Ovary (tissue), 9 donors: Measurements from ENCODE around the gene MYBL2. TPM values are rescaled to one million over a fixed set of nuclear protein-coding genes. Genes with fewer than 3 reads are reported as not detected.

Experiments used
- DNase-seq, 5 donors: peaks; one replicate each; pipeline ENCODE4 v3.0.0-alpha.2; 2019 to 2020
- H3K27ac ChIP-seq, 2 donors: fragments of 200-600 bp; one replicate each; pipeline versions ENCODE4 v1.5.1 to v1.8.0; 2019 to 2022
- H3K27me3 ChIP-seq: fragments of 200-600 bp; one replicate; pipeline ENCODE4 v1.8.0; 2022
- H3K36me3 ChIP-seq: fragments of 200-600 bp; sonication (generic); one replicate; pipeline ENCODE4 v1.5.1; 2019
- H3K4me1 ChIP-seq: one replicate; pipeline ENCODE4 v1.8.1; 2013; ENCODE audit warnings: mild to moderate bottlenecking, moderate library complexity; ENCODE audit not compliant: insufficient read depth
- H3K4me3 ChIP-seq: fragments of 200-600 bp; sonication (generic); one replicate; pipeline ENCODE4 v1.5.1; 2017
- H3K9me3 ChIP-seq, 2 donors: fragments of 200-600 bp in 1 of 2; sonication (generic) in 1 of 2; one replicate each; pipeline versions ENCODE4 v1.5.1 to v1.8.1; 2013 to 2019; ENCODE audit warnings: mild to moderate bottlenecking in 1 of 2, moderate library complexity in 1 of 2
- EP300 ChIP-seq: sonication (generic); formaldehyde crosslinking; IDR thresholded peaks from one replicate; pipeline ENCODE4 v1.6.1; 2017; ENCODE audit warnings: antibody characterized with exemption
- POLR2A ChIP-seq: fragments of 450-650 bp; IDR thresholded peaks from one replicate; pipeline ENCODE4 v1.6.1; 2017; ENCODE audit warnings: antibody characterized with exemption, mild to moderate bottlenecking, moderate library complexity
- WGBS, 3 donors: extraction: QIAGEN DNeasy Blood & Tissue Kit in 1 of 3; methylation state at CpG; one replicate each; pipeline versions ENCODE4 v1.1.5 to v1.1.7; 2013 to 2017; 5-methylcytosine and 5-hydroxymethylcytosine counted together
- intact Hi-C, 4 donors: fragments of 100-400 bp; cut with DNase I; formaldehyde crosslinking; loops; one replicate each; pipeline versions ENCODE4 v1.11.0 to v1.15.1; 2022 to 2023
- polyA plus RNA-seq, 2 donors: library from polyadenylated mRNA; stranded (reverse); fragments of 200-250 nt in 1 of 2; fragments of 350-450 nt in 1 of 2; fragmentation: Illumina TruSeq in 1 of 2; extraction: RNeasy Lipid Tissue Mini Kit (QIAGEN cat#74804) in 1 of 2; gene quantifications; one replicate each; pipeline ENCODE4 v1.2.3, GENCODE V29; 2013 to 2014
- total RNA-seq, 7 donors: library from RNA; depleted of rRNA in 2 of 7; stranded (reverse); fragments of >200 nt in 2 of 7; fragmentation: NEBNext Ultra II Directional in 3 of 7; extraction: Animal tissue kit (Norgen Biotek cat#: 25700) in 3 of 7; gene quantifications; one replicate each; pipeline versions ENCODE4 v1.1.0 to v1.2.4, GENCODE V29; 2016 to 2023
- TF ChIP-seq, protein P1 (sequence below), 3 donors: fragments of 450-650 bp in 2 of 3; fragments of 200-600 bp in 1 of 3; IDR thresholded peaks; one replicate each; pipeline versions ENCODE4 v1.5.1 to v1.8.0; 2016 to 2022; ENCODE audit warnings: antibody characterized with exemption in 3 of 3, mild to moderate bottlenecking in 1 of 3
- donor health status: DM: no; HTN: no; CAD: no; lungs with moderate emphysema.
- donor health status: DM: no; HTN: no; CAD: no.
- donor health status: Bipolar disorder and iron deficiency.
- donor health status: DM: yes; HTN: yes; CAD: no.
- donor health status: DM: no; HTN: no; CAD: no.
- donor health status: DM: yes; HTN: yes; CAD: no.

The MYBL2 gene
- total and polyA plus RNA-seq, 9 donors, result 0.11 to 1.6 (median 0.87) TPM; not detected in 3

DNA sequence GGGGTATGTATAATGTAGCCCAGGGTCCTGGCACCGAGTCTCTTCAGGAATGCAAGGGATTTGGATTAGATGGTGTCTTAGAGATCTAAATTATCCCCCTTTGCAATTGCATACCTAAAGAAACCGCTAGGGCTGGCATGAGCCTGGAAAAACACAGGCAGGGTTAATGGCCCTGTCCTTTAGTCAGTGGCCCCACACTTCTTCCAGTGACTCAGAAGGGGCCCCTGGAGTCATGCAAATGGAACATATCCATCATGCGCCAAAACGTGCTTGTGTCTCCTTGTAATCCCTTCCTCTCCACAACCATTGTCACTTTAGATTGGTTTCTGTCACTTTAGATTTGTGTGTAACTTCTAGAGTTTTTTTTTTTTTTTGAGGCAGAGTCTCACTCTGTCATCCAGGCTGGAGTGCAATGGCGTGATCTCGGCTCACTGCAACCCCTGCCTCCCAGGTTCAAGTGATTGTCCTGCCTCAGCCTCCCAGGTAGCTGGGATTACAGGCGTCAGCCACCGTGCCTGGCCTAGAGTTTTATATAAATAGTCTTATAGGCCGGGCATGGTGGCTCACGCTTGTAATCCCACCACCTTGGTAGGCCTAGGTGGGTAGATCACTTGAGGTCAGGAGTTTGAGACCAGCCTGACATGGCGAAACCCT lies 8.7 kb upstream of the MYBL2 start:
- no peaks in the 10 kb centered on the region for H3K27me3 ChIP-seq
- no peaks in the 10 kb centered on the region for H3K9me3 ChIP-seq
- H3K27ac ChIP-seq, result no peak overlapping the region
- intact Hi-C loops, result no loop called here
- H3K4me3 ChIP-seq, result no peak overlapping the region
- 74 to 75% (median 75%) methylated on average over 11 of the region's 11 CpGs for WGBS, 3 donors
- TF ChIP-seq EP300 (no peak), POLR2A (no peak)
- TF ChIP-seq, protein P1, sequence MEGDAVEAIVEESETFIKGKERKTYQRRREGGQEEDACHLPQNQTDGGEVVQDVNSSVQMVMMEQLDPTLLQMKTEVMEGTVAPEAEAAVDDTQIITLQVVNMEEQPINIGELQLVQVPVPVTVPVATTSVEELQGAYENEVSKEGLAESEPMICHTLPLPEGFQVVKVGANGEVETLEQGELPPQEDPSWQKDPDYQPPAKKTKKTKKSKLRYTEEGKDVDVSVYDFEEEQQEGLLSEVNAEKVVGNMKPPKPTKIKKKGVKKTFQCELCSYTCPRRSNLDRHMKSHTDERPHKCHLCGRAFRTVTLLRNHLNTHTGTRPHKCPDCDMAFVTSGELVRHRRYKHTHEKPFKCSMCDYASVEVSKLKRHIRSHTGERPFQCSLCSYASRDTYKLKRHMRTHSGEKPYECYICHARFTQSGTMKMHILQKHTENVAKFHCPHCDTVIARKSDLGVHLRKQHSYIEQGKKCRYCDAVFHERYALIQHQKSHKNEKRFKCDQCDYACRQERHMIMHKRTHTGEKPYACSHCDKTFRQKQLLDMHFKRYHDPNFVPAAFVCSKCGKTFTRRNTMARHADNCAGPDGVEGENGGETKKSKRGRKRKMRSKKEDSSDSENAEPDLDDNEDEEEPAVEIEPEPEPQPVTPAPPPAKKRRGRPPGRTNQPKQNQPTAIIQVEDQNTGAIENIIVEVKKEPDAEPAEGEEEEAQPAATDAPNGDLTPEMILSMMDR (IDR thresholded peaks at IDR 0.05), result no peak
- no peaks in the 10 kb centered on the region for H3K36me3 ChIP-seq
- no peak for DNase-seq
- H3K4me1 ChIP-seq, result no peaks in the 10 kb centered on the region

- 82 to 85% (median 85%) methylated on average over 6 of the region's 6 CpGs for WGBS, 3 donors
- H3K36me3 ChIP-seq, result no peaks in the 10 kb centered on the region
- TF ChIP-seq, protein P1 (IDR thresholded peaks at IDR 0.05), result no peak
- TF ChIP-seq POLR2A (no peak), EP300 (no peak)
- H3K4me1 ChIP-seq, result no peaks in the 10 kb centered on the region
- no peak for DNase-seq
- intact Hi-C loops, result no loop called here
- no peaks in the 10 kb centered on the region for H3K9me3 ChIP-seq
- no peaks in the 10 kb centered on the region for H3K27me3 ChIP-seq
- H3K4me3 ChIP-seq, result no peak overlapping the region
- H3K27ac ChIP-seq, result no peak overlapping the region
Observed at GRCh38 chr20:43658723-43659419, 8.0 kb upstream of the MYBL2 start.

DNA sequence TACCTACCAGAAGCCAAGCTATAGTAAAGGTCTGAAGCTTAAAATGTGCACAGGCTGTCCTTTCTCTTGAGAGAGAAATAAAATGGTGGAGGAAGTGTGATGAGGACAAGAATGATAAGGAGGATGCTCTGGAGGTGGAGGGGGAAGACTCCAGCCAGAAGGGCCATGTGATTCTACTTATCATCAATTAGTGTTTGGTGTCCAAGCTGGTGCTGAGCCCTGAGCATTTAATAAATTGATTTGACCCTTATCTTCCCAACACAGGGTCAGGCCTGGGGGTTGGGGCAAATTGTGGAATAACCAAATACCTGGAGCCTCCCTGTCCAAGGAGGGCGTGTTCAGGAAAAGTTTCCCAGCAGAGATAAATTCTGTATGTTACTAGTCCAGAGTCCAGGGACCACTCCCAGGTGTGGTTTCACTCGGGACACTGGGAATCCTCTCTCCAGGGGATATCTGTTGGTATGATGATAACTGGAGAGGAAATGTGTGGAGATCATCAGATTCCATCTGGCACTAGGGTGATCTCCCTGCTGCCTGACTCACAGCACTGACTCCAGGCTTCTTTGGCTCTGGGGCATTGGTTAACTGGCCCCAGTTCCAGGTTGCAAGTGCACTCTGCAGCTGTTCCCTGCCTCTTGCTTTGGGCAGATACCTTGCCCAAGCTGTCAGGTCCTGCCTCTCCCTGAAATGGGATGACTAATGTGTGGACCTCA lies 3.8 kb upstream of the MYBL2 start:
- Histone ChIP-seq H3K36me3 (no peaks in the 10 kb centered on the region), H3K4me3 (no peak overlapping the region), H3K9me3 (no peaks in the 10 kb centered on the region), H3K27me3 (no peaks in the 10 kb centered on the region), H3K4me1 (peaks cover 5% of the 10 kb centered on the region), H3K27ac (no peak overlapping the region)
- DNase-seq, result no peak
- TF ChIP-seq, protein P1 (IDR thresholded peaks at IDR 0.05), result no peak
- TF ChIP-seq EP300 (no peak), POLR2A (no peak)
- intact Hi-C loops, result no loop called here
- 51 to 73% (median 60%) methylated on average over 2 of the region's 2 CpGs for WGBS, 3 donors

- H3K36me3 ChIP-seq, result no peaks in the 10 kb centered on the region
- H3K4me1 ChIP-seq, result peaks cover 5% of the 10 kb centered on the region
- TF ChIP-seq EP300, result no peak
- TF ChIP-seq, protein P1 (IDR thresholded peaks at IDR 0.05), result no peak
- no peak for TF ChIP-seq POLR2A
- DNase-seq, result no peak
- intact Hi-C loops, result no loop called here
- no peak overlapping the region for H3K4me3 ChIP-seq
- 63 to 74% (median 68%) methylated on average over 6 of the region's 6 CpGs for WGBS, 3 donors
- no peaks in the 10 kb centered on the region for H3K27me3 ChIP-seq
- H3K27ac ChIP-seq, result no peak overlapping the region
- H3K9me3 ChIP-seq, result no peaks in the 10 kb centered on the region
Observed at GRCh38 chr20:43665466-43666176, 1.3 kb upstream of the MYBL2 start.
